BLaER1 (cell line): ENCODE results near the gene SMAD2.
A peak's percentile ranks its signal among the peaks of the same experiment; 100 is the strongest.

Experiments
- H3K27ac ChIP-seq: shearing (Covaris generic); formaldehyde crosslinking; 2 replicates; pipeline ENCODE4 v1.8.1; 2022
- H3K27me3 ChIP-seq: shearing (Covaris generic); formaldehyde crosslinking; 2 replicates; pipeline ENCODE4 v1.8.1; 2022
- H3K36me3 ChIP-seq: shearing (Covaris generic); formaldehyde crosslinking; 2 replicates; pipeline ENCODE4 v1.8.1; 2022
- H3K4me1 ChIP-seq: shearing (Covaris generic); formaldehyde crosslinking; 2 replicates; pipeline ENCODE4 v1.8.1; 2022
- H3K4me2 ChIP-seq: shearing (Covaris generic); formaldehyde crosslinking; 2 replicates; pipeline ENCODE4 v1.8.1; 2022
- H3K4me3 ChIP-seq: shearing (Covaris generic); formaldehyde crosslinking; 2 replicates; pipeline ENCODE4 v1.8.1; 2022
- H3K9ac ChIP-seq: shearing (Covaris generic); formaldehyde crosslinking; 2 replicates; pipeline ENCODE4 v1.8.1; 2022
- H3K9me3 ChIP-seq: shearing (Covaris generic); formaldehyde crosslinking; 2 replicates; pipeline ENCODE4 v1.8.1; 2022
- H4K20me1 ChIP-seq: shearing (Covaris generic); formaldehyde crosslinking; 2 replicates; pipeline ENCODE4 v1.8.1; 2022
- Cebpa-rat ChIP-seq: shearing (Covaris generic); IDR thresholded peaks from 2 replicates; pipeline ENCODE4 v1.8.1; 2022

SMAD2 gene

GRCh38 chr18:47930199-47930930 lies at the start of gene SMAD2:
TSS of gene SMAD2 (minus strand) at chr18:47930659. CDS start at chr18:47896756, 33,903 bp downstream.
- H3K36me3 ChIP-seq: no peaks in the 10 kb centered on the region
- TF ChIP-seq Cebpa-rat: no peak
- H3K4me3 ChIP-seq: peak within 1 kb of the TSS; percentile 87
- H3K4me1 ChIP-seq: peaks cover 40% of the 10 kb centered on the region
- H3K9ac ChIP-seq: peak within 1 kb of the TSS; percentile 89
- no peaks in the 10 kb centered on the region for H3K27me3 ChIP-seq
- H3K27ac ChIP-seq: peak within 1 kb of the TSS; percentile 94
- no peaks in the 10 kb centered on the region for H3K9me3 ChIP-seq
- peak within 1 kb of the TSS; percentile 85 for H3K4me2 ChIP-seq
- H4K20me1 ChIP-seq: peaks cover 45% of the 10 kb centered on the region

- no peak overlapping the region for H3K27ac ChIP-seq
- H4K20me1 ChIP-seq: no peaks in the 10 kb centered on the region
- peaks cover 8% of the 10 kb centered on the region; the same call in 1 of the 2 replicates for H3K9me3 ChIP-seq
- H3K4me3 ChIP-seq: no peak overlapping the region
- no peaks in the 10 kb centered on the region for H3K27me3 ChIP-seq
- TF ChIP-seq Cebpa-rat: no peak
- H3K9ac ChIP-seq: no peak overlapping the region
- peak overlapping the region; percentile 45; the same call in 1 of the 2 replicates for H3K4me2 ChIP-seq
- no peaks in the 10 kb centered on the region for H3K36me3 ChIP-seq
- peaks cover 73% of the 10 kb centered on the region for H3K4me1 ChIP-seq
These were observed 49.2 kb upstream of the SMAD2 start for GRCh38 chr18:47979611-47980200.

- TF ChIP-seq Cebpa-rat: no peak
- H3K27me3 ChIP-seq: no peaks in the 10 kb centered on the region
- H3K4me3 ChIP-seq: no peak overlapping the region
- H3K9ac ChIP-seq: no peak overlapping the region
- H3K9me3 ChIP-seq: 0 out of 2 replicates have a peak, but pooled peaks cover 5% of the 10 kb centered on the region
- no peak overlapping the region for H3K27ac ChIP-seq
- no peaks in the 10 kb centered on the region for H3K36me3 ChIP-seq
- no peaks in the 10 kb centered on the region for H4K20me1 ChIP-seq
- no peak overlapping the region for H3K4me2 ChIP-seq
- H3K4me1 ChIP-seq: peaks cover 73% of the 10 kb centered on the region
These were observed 48.1 kb upstream of the SMAD2 start for GRCh38 chr18:47978603-47979002.

GRCh38 chr18:47978141-47978540 lies 47.7 kb upstream of the SMAD2 start:
- no peak overlapping the region for H3K9ac ChIP-seq
- H3K27ac ChIP-seq: no peak overlapping the region
- no peaks in the 10 kb centered on the region for H4K20me1 ChIP-seq
- no peak for TF ChIP-seq Cebpa-rat
- no peaks in the 10 kb centered on the region for H3K27me3 ChIP-seq
- no peaks in the 10 kb centered on the region for H3K36me3 ChIP-seq
- 0 out of 2 replicates have a peak, but pooled peaks cover 5% of the 10 kb centered on the region for H3K9me3 ChIP-seq
- H3K4me1 ChIP-seq: peaks cover 73% of the 10 kb centered on the region
- no peak overlapping the region for H3K4me2 ChIP-seq
- no peak overlapping the region for H3K4me3 ChIP-seq

- 0 out of 2 replicates have a peak, but pooled peaks cover 5% of the 10 kb centered on the region for H3K9me3 ChIP-seq
- H4K20me1 ChIP-seq: no peaks in the 10 kb centered on the region
- peak overlapping the region; percentile 40; the same call in 1 of the 2 replicates for H3K27ac ChIP-seq
- H3K9ac ChIP-seq: peak overlapping the region; percentile 1; the same call in 1 of the 2 replicates
- peaks cover 76% of the 10 kb centered on the region for H3K4me1 ChIP-seq
- peak overlapping the region; percentile 71 for H3K4me2 ChIP-seq
- no peaks in the 10 kb centered on the region for H3K36me3 ChIP-seq
- TF ChIP-seq Cebpa-rat: peak; percentile 43
- no peak overlapping the region for H3K4me3 ChIP-seq
- H3K27me3 ChIP-seq: no peaks in the 10 kb centered on the region
These were observed 45.2 kb upstream of the SMAD2 start for GRCh38 chr18:47975701-47976100.

GRCh38 chr18:47975105-47975504 lies 44.6 kb upstream of the SMAD2 start:
- no peaks in the 10 kb centered on the region for H3K36me3 ChIP-seq
- 0 out of 2 replicates have a peak, but pooled peaks cover 5% of the 10 kb centered on the region for H3K9me3 ChIP-seq
- H3K4me2 ChIP-seq: peak overlapping the region; percentile 71
- peaks cover 75% of the 10 kb centered on the region for H3K4me1 ChIP-seq
- H3K27ac ChIP-seq: 0 out of 2 replicates have a peak overlapping the region, but pooled peaks have one; percentile 10
- no peaks in the 10 kb centered on the region for H4K20me1 ChIP-seq
- no peaks in the 10 kb centered on the region for H3K27me3 ChIP-seq
- H3K4me3 ChIP-seq: no peak overlapping the region
- 0 out of 2 replicates have a peak overlapping the region, but pooled peaks have one; percentile 1 for H3K9ac ChIP-seq
- no peak for TF ChIP-seq Cebpa-rat

- Histone ChIP-seq H4K20me1 (no peaks in the 10 kb centered on the region), H3K9me3 (peaks cover 14% of the 10 kb centered on the region), H3K4me1 (peaks cover 50% of the 10 kb centered on the region), H3K9ac (no peak overlapping the region), H3K4me3 (no peak overlapping the region), H3K27ac (peak overlapping the region; percentile 10; the same call in 1 of the 2 replicates), H3K36me3 (no peaks in the 10 kb centered on the region), H3K4me2 (peak overlapping the region; percentile 66), H3K27me3 (no peaks in the 10 kb centered on the region)
- no peak for TF ChIP-seq Cebpa-rat
These were observed 40.4 kb upstream of the SMAD2 start for GRCh38 chr18:47970664-47971531.

GRCh38 chr18:47969816-47970215 lies 39.4 kb upstream of the SMAD2 start:
- Histone ChIP-seq H3K4me2 (no peak overlapping the region), H3K9ac (no peak overlapping the region), H3K4me1 (peaks cover 40% of the 10 kb centered on the region), H3K4me3 (no peak overlapping the region), H3K27ac (no peak overlapping the region), H4K20me1 (no peaks in the 10 kb centered on the region), H3K27me3 (no peaks in the 10 kb centered on the region), H3K36me3 (no peaks in the 10 kb centered on the region), H3K9me3 (peaks cover 14% of the 10 kb centered on the region)
- TF ChIP-seq Cebpa-rat: no peak

GRCh38 chr18:47968721-47969120 lies 38.3 kb upstream of the SMAD2 start:
- H3K9me3 ChIP-seq: peaks cover 14% of the 10 kb centered on the region
- H3K27ac ChIP-seq: no peak overlapping the region
- no peak overlapping the region for H3K4me3 ChIP-seq
- H4K20me1 ChIP-seq: no peaks in the 10 kb centered on the region
- H3K4me1 ChIP-seq: peaks cover 29% of the 10 kb centered on the region
- no peaks in the 10 kb centered on the region for H3K27me3 ChIP-seq
- TF ChIP-seq Cebpa-rat: no peak
- no peak overlapping the region for H3K9ac ChIP-seq
- no peak overlapping the region for H3K4me2 ChIP-seq
- no peaks in the 10 kb centered on the region for H3K36me3 ChIP-seq
